ENCODE data around the gene SACS. TPM values are rescaled to one million over a fixed set of nuclear protein-coding genes. Genes with fewer than 3 reads are reported as not detected.

The SACS gene
- total and polyA plus RNA-seq, 2 of the 8 experiments (the other 6 are each of a cell fraction or from before 2014, with no cell fraction given) = 11.0 to 54.2 TPM

GRCh38 chr13:23466144-23467002 lies 32.9 kb upstream of the SACS start (continued):
- TF ChIP-seq CHD7 (IDR thresholded peaks at IDR 0.05; ENCODE audit: insufficient replicate concordance, low read length) = no peak
- no peak for TF ChIP-seq CREB1 (IDR thresholded peaks at IDR 0.05)
- TF ChIP-seq TAF1 (IDR thresholded peaks at IDR 0.05; ENCODE audit: low read depth, low read length) = no peak
- peak; percentile 43; the same call in 1 of the 2 replicates for TF ChIP-seq BACH1 (IDR thresholded peaks at IDR 0.05; ENCODE audit: low read length)
- no peak for TF ChIP-seq HDAC6 (IDR thresholded peaks at IDR 0.05; ENCODE audit: low read depth, low read length)
- no peak for TF ChIP-seq KDM5A (IDR thresholded peaks at IDR 0.05; ENCODE audit: low read length)
- TF ChIP-seq CTBP2 (IDR thresholded peaks at IDR 0.05; ENCODE audit: borderline replicate concordance, insufficient read depth, insufficient read length, low read length) = no peak
- no peak for TF ChIP-seq SIRT6 (IDR thresholded peaks at IDR 0.05; ENCODE audit: low read length)
- no peak for TF ChIP-seq PHF8 (conservative IDR thresholded peaks at IDR 0.05; ENCODE audit: low read depth, low read length)
- no peak for TF ChIP-seq NANOG (IDR thresholded peaks at IDR 0.05; ENCODE audit: insufficient read depth, low read depth, low read length, poor library complexity, severe bottlenecking)

Measured in H1 (cell line).